HG03060 (cell line): ENCODE results near the gene ZNF749.
"Not testable (repeated sequence)": the region's sequence is repeated elsewhere in the genome, so short reads cannot be mapped to it uniquely, and the experiment has no call there.

Source experiments
- ATAC-seq: cut with Tn5 transposase; IDR thresholded peaks from one replicate; pipeline ENCODE4 v1.9.1; 2021; ENCODE audit warnings: low read depth, moderate number of reproducible peaks; ENCODE audit not compliant: unreplicated experiment

Gene ZNF749

GRCh38 chr19:57465680-57466381 is 30.7 kb downstream of the ZNF749 start:
- no peak for ATAC-seq

DNA sequence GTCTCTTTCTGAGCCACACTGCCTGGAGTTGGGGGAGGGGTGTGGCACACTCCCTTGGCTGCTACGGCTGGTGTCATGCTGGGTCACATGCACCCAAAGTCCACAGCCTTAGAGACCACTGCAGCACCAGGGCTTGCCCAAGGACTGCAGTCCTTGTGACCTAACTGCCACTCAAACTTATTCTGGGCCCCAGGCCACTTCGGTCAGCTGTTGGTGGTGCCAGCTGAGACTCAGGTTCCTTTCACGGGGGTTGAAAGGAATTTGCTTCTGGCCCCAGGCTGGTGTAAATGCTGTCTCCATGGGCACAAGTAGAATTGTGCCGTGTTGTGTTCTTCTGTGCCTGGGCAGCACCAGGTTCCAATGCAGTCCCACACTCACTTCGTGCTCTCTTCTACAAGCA is 31.4 kb downstream of the ZNF749 start:
- ATAC-seq = no peak

- ATAC-seq = no peak
Observed at GRCh38 chr19:57473646-57474045, 38.5 kb downstream of the ZNF749 start.

DNA sequence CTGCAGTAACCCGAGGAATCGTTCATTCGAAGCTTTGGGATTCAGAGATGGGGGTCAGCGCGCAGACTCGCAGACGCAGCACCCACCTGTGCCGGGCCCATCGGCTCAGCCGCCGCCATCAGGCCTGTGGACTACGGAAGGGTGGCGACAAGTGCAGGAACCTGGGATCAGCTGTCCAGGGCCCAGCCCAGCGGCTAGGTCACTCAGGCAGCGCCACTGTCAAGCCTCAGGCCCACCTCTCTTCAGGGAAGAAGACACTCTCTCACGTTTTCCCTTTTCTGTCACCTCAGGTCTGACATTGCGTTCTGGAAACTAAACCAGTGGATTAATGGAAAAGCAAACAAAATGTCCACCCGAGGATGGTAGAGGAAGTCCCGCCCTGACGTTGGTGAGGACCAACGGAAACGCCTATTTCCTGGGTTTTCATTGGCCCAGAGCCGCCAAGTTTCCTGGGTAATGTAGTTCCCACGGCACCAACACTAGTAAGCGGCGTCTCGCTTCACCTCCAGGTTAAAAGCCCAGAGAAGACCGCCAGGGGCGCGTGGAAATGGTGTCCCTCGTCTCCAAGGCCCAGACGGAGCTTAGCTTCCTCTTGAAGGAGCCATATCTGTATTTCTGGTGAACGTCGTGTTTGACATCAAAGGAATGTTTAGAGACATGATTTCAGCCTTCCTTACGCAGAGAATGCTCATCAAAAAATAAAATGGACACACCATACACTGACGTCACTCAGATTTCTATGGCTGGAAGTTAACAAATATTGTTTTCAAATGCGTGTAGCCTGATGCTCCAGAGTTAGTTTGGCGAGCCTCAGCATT is 42.3 kb downstream of the ZNF749 start, which contains the start of gene ZNF772:
Gene ZNF772 (minus strand): TSS at position 376 of the 818 bp plus-strand sequence. CDS start 257 bp downstream, at position 119.
- ATAC-seq = peak; percentile 71

DNA sequence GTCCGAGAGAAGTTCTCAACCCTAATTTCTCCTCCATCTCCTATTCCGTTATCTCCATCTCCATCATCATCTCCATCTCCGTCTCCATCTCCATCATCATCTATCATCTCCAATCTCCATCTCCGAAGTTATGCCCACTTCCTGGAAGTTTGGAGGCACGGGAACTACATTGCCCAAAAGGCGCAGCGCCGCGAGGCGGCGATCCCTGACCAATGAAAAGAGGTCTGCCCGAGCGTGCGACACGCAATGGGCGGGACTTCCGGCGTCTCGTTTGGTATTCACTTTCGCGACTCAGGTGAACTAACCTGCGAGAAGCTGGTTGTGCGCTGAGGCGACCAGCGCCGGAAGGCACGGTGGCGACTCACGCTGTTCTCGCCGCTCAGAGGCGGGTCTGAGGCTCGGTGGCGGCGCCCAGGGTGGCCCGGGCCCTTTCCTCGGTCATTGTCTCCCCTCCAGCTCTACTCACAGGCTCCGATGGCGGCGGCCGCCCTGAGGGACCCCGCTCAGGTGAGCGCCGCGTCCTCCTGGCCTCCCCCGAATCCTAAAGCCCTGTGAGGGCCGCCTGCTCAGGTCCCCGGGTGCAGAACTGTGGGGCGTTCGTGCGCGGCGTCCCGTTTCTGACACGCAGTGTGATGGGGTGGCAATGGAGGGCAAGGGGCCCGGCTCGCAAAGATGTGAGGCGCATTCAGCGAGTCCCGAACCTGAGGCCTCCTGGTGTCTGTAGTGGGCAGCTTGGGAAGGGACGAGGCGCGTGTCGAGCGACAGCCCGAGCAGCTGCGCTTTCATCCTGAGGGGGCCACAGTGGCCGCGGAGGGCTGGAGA is 52.6 kb downstream of the ZNF749 start, which contains the start of gene ZNF419:
Gene ZNF419 (plus strand): TSS at position 274 of the 822 bp plus-strand sequence. CDS start 201 bp downstream, at position 475.
- peak; percentile 59 for ATAC-seq

DNA sequence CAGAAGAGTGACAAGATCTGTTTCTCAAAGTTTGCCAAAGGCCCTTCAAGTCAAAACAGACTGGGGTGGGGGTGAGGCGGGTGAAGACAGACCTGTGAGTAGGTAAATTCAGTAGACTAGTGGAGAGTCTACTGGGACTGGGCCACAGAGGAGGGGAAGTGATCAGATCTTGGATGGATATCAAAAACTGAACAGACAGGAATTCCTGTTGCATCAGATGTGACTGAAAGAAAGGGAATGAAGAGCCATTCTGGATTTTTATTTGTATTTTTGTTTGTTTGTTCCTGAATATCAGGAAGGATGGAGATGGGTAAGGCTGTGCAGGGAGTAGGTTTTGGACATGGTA is 53.1 kb downstream of the ZNF749 start:
- not testable (repeated sequence) for ATAC-seq
